Adrenal gland (tissue), 12 donors: ENCODE results near the gene HDGF. TPM values are rescaled to one million over a fixed set of nuclear protein-coding genes. Genes with fewer than 3 reads are reported as not detected.

Experiments used
- DNase-seq, 7 donors: peaks; one replicate each; pipeline ENCODE4 v3.0.0-alpha.2; 2019 to 2020
- H3K27ac ChIP-seq, 5 donors: fragments of 200-600 bp; sonication (generic) in 4 of 5; 1 replicate in 3 of 5; 2 replicates in 2 of 5; pipeline versions ENCODE4 v1.5.1 to v1.8.0; 2016 to 2020; ENCODE audit warnings: mild to moderate bottlenecking in 1 of 5
- H3K27me3 ChIP-seq: fragments of 200-600 bp; 2 replicates; pipeline ENCODE4 v1.8.0; 2021
- H3K36me3 ChIP-seq, 2 donors: fragments of 200-600 bp; replicated peaks in 1 of 2; 1 replicate in 1 of 2; 2 replicates in 1 of 2; pipeline versions ENCODE4 v1.5.1 to v1.8.0; 2018 to 2022
- H3K4me1 ChIP-seq, 2 donors: fragments of 200-600 bp; replicated peaks in 1 of 2; 1 replicate in 1 of 2; 2 replicates in 1 of 2; pipeline versions ENCODE4 v1.5.1 to v1.8.0; 2018 to 2021
- H3K4me3 ChIP-seq, 4 donors: fragments of 200-600 bp; sonication (generic) in 3 of 4; one replicate each; pipeline ENCODE4 v1.5.1; 2016 to 2018
- H3K9me3 ChIP-seq, 3 donors: fragments of 200-600 bp; sonication (generic) in 1 of 3; replicated peaks in 1 of 3; 1 replicate in 2 of 3; 2 replicates in 1 of 3; pipeline versions ENCODE4 v1.5.1 to v1.8.0; 2016 to 2021
- POLR2A ChIP-seq, 2 donors: fragments of 450-650 bp; IDR thresholded peaks; one replicate each; pipeline ENCODE4 v1.6.1; 2017; ENCODE audit warnings: antibody characterized with exemption in 2 of 2, mild to moderate bottlenecking in 2 of 2, moderate library complexity in 1 of 2
- WGBS, 4 donors: extraction: QIAGEN DNeasy Blood & Tissue Kit in 2 of 4; methylation state at CpG; one replicate each; pipeline versions ENCODE4 v1.1.5 to v1.1.7; 2013 to 2017; 5-methylcytosine and 5-hydroxymethylcytosine counted together
- intact Hi-C, 2 donors: fragments of 100-400 bp; cut with DNase I; formaldehyde crosslinking; loops; one replicate each; pipeline versions ENCODE4 v1.14.1 to v1.15.0; 2022 to 2023
- polyA plus RNA-seq, 3 donors: library from polyadenylated mRNA; stranded (reverse); fragments of 200-250 nt in 2 of 3; fragments of 350-450 nt in 1 of 3; fragmentation: Illumina TruSeq in 1 of 3; extraction: RNeasy Lipid Tissue Mini Kit (QIAGEN cat#74804) in 1 of 3; gene quantifications; one replicate each; pipeline ENCODE4 v1.2.3, GENCODE V29; 2013 to 2014
- total RNA-seq, 9 donors: library from RNA; depleted of rRNA in 4 of 9; stranded (reverse); fragments of >200 nt in 4 of 9; fragments of 120-200 nt in 1 of 9; fragmentation: NEBNext Ultra II Directional in 1 of 9; extraction: Animal tissue kit (Norgen Biotek cat#: 25700) in 1 of 9; gene quantifications; one replicate each; pipeline versions ENCODE4 v1.1.0 to v1.2.4, GENCODE V29; 2013 to 2023
- TF ChIP-seq, protein P1 (sequence below), 6 experiments: fragments of 450-650 bp in 4 of 6; fragments of 200-600 bp in 2 of 6; sonication (generic) in 1 of 6; IDR thresholded peaks; 1 replicate in 5 of 6; 2 replicates in 1 of 6; pipeline versions ENCODE4 v1.5.1 to v1.8.0; 2016 to 2021; ENCODE audit warnings: antibody characterized with exemption in 6 of 6, mild to moderate bottlenecking in 2 of 6, moderate library complexity in 1 of 6
- donor health status: healthy with polysubstance abuse.
- donor health status: Bipolar disorder and iron deficiency.
- donor health status: DM: yes; HTN: yes; CAD: no.
- donor health status: DM: no; HTN: no; CAD: no.
- donor health status: DM: no; HTN: no; CAD: no.
- donor health status: DM: yes; HTN: yes; CAD: no.

HDGF gene
- total and polyA plus RNA-seq, 12 donors = 62.0 to 199 (median 141) TPM

DNA sequence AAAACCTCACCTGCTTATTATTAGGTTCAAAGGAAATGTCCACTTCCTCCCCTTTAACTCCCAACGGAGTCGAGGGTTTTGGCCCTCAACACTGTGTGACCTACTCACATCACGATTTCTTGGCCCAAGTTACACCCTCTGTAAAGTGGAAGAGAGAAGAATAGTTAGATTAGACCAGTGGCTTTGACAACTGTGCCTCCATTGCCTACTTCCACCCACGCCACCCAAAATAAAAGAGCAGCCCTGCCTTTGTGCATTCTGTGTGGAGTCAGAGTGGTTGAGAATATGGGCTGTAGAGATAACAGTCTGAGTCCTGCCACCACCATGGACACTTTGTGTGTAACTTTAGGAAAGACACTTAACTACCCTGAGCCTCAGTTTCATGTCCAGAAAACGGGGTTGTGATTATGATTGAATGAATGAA is 4.1 kb upstream of the HDGF start:
- Histone ChIP-seq H3K27me3 (no peaks in the 10 kb centered on the region), H3K4me3 (no peak overlapping the region), H3K27ac (no peak overlapping the region), H3K36me3 (no peaks in the 10 kb centered on the region), H3K4me1 (peaks cover 11 to 13% of the 10 kb centered on the region in 2 donors), H3K9me3 (no peaks in the 10 kb centered on the region)
- no peak for DNase-seq
- intact Hi-C loops = no loop called here
- WGBS, 4 donors = 71 to 78% (median 75%) methylated on average over 5 of the region's 5 CpGs
- TF ChIP-seq, protein P1, sequence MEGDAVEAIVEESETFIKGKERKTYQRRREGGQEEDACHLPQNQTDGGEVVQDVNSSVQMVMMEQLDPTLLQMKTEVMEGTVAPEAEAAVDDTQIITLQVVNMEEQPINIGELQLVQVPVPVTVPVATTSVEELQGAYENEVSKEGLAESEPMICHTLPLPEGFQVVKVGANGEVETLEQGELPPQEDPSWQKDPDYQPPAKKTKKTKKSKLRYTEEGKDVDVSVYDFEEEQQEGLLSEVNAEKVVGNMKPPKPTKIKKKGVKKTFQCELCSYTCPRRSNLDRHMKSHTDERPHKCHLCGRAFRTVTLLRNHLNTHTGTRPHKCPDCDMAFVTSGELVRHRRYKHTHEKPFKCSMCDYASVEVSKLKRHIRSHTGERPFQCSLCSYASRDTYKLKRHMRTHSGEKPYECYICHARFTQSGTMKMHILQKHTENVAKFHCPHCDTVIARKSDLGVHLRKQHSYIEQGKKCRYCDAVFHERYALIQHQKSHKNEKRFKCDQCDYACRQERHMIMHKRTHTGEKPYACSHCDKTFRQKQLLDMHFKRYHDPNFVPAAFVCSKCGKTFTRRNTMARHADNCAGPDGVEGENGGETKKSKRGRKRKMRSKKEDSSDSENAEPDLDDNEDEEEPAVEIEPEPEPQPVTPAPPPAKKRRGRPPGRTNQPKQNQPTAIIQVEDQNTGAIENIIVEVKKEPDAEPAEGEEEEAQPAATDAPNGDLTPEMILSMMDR (IDR thresholded peaks at IDR 0.05) = no peak
- TF ChIP-seq POLR2A (IDR thresholded peaks at IDR 0.05) = no peak

DNA sequence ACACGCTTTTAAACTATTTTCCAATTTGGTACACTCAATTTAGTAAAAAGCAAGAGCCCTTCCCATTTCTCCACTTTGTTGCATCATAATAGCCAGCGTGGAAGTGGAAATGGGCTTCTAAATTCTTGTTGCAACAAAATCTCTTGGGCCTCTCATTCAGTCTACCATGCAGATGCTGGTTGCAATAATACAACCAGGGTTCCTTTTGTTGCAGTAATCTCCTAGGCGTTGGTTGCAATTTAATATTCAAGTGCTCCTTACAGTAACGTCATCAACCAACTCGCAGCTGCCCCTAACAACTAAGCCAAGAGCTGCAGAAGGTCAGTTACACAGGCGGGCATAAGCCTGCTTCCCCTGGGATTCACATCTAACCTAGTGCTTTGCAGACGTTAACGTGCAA is 2.7 kb upstream of the HDGF start:
- Histone ChIP-seq H3K9me3 (no peaks in the 10 kb centered on the region), H3K27ac (no peak overlapping the region), H3K4me3 (no peak overlapping the region), H3K36me3 (no peaks in the 10 kb centered on the region), H3K4me1 (peaks cover 23 to 25% of the 10 kb centered on the region in 2 donors), H3K27me3 (no peaks in the 10 kb centered on the region)
- DNase-seq = no peak
- intact Hi-C loops = no loop called here
- WGBS, 4 donors = 79 to 84% (median 82%) methylated on average over 7 to 8 of the region's 8 CpGs
- TF ChIP-seq, protein P1 (IDR thresholded peaks at IDR 0.05) = no peak

DNA sequence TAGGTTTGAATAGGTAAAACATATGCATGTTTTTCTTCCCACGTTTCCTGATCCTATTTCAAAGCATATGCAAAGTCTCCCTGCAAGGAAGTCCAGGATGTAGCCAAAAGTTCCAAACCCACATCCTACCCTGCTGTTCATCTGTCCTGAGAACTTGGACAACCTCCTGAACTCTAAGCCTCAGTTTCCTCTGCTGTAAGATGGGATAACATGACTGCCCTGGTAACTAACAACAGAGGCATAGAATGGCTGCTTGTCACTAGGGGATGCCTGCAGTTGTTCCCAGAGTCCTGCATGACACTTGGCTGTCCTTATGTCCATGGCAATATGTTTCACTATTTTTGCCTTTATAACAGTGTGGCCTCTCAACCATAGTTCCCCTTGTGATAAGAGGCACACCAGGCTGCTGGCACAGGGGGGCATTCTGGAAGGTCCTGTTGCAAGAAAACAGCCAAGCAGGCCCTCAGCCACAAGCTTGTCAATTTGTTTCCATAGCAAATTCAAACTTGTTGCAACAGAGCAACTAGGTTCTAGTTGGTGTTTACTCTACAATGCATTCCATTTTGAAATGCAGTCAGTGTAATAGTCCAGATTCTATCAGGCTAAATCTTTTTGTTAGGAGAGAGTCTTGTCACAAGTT is 1.5 kb upstream of the HDGF start:
- Histone ChIP-seq H3K9me3 (no peaks in the 10 kb centered on the region), H3K36me3 (no peaks in the 10 kb centered on the region), H3K4me1 (peaks cover 36 to 37% of the 10 kb centered on the region in 2 donors), H3K27ac (peak overlapping the region in 1 of 5 donors; percentile 20), H3K27me3 (no peaks in the 10 kb centered on the region), H3K4me3 (peak overlapping the region in 1 of 4 donors; percentile 93)
- 27 to 61% (median 48%) methylated on average over 1 of the region's 1 CpG for WGBS, 4 donors
- TF ChIP-seq, protein P1 (IDR thresholded peaks at IDR 0.05) = no peak
- no peak for TF ChIP-seq POLR2A (IDR thresholded peaks at IDR 0.05)
- intact Hi-C loops = no loop called here
- DNase-seq = no peak

DNA sequence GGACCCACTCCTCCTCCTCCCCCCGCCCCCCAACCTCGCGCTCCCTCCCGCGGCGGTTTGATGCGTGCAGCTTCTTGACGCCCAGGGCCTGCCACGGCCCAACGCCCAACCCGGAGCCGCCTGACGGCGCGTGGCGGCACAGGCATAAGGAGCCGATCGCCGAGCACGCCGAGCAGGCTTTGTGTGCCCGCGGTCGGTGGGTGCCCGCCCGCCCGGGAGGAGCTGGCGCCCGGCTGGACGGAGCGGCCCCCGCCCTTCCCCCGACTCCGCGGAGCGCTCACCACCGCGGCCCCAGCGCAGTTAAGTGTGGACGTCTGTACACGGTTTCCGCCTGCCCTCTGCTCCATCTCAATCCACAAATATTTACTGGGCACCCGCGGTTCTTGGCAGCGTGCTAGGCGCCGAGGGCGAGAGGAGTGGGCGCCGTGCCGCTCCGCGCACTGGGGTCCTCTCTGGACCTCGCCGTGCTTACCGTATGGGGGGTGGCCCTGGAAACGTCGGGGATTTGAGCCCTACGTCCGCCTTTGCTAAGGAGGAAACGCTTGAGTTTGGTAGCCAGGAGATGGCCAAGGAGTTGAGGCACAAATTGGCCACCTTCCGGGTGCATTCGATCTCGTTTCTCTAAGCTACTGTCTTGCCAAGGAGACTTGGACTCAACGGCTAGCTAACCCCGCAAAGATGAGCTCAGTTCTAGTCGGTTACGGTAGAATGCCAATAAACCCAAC is 444 bp upstream of the HDGF start:
- Histone ChIP-seq H3K27me3 (no peaks in the 10 kb centered on the region), H3K9me3 (no peaks in the 10 kb centered on the region), H3K36me3 (no peaks in the 10 kb centered on the region), H3K27ac (peak overlapping the region in 4 of 5 donors; percentile 74 to 98 (median 95)), H3K4me1 (peaks cover 43 to 45% of the 10 kb centered on the region in 2 donors), H3K4me3 (peak overlapping the region; percentile 33 to 93 (median 74))
- DNase-seq = peak; percentile 97 to 98 (median 98)
- peak in 1 of 2 donors; percentile 43 for TF ChIP-seq POLR2A (IDR thresholded peaks at IDR 0.05)
- TF ChIP-seq, protein P1 (IDR thresholded peaks at IDR 0.05) = peak in 1 of 6 experiments; percentile 35
- intact Hi-C loops = no loop called here
- 0% methylated on average over 3 to 68 of the region's 68 CpGs for WGBS, 4 donors
